ENCODE measurements around the gene SFN.
A peak's percentile ranks its signal among the peaks of the same experiment; 100 is the strongest.
"Not testable (repeated sequence)": the region's sequence is repeated elsewhere in the genome, so short reads cannot be mapped to it uniquely, and the experiment has no call there.

SFN gene

DNA sequence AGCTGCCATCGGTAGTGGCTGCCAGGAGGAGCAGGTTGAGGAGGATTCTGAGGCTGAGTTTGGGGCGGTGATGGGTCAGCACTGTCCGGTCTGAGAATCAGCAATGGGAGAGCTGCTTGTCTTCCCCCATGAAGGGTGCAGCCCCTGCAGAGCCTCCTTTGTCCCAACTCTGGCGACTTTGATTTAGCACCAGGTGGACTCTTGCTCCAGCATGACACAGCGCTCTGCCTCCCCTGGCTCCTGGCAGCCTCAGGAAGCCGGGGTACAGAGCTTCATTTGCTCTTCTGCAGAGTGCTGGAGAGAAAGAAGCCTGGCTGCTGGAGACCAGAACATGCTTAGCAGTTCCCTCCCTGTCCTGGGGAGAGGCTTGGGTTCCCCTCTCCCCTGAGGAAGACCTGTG, 23.2 kb upstream of the SFN start:
- DNase-seq (ENCODE audit: low spot score): no peak

DNA sequence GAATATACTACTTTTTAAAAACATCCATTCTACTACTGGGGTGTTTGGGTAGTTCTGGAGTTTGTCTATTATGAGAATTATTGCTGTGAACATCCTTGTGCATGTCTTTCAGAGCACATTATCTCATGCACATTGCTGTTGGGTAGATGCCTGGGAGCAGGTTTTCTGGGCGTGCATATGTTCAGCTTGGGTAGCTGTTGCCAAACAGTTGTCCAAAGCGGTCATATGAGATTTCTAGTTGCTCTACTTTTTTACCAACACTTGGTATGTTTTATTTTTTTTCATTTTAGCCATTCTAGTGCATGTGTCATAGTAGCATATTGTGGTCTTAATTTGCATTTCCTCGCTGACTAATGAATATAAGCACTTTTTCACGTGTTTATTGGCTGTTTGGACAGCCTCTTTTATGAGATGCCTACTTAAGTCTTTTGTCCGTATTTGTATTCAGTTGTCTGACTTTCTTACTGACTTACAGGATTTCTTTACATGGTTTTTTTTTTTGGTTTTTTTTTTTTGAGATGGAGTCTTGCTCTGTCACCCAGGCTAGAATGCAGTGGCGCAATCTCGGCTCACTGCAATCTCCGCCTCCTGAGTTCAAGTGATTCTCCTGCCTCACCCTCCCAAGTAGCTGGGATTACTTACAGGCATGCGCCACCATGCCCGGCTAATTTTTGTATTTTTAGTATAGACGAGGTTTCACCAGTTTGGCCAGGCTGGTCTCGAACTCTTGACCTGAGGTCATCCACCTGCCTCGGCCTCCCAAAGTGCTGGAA, 18.3 kb upstream of the SFN start:
- DNase-seq (ENCODE audit: low spot score): no peak

DNA sequence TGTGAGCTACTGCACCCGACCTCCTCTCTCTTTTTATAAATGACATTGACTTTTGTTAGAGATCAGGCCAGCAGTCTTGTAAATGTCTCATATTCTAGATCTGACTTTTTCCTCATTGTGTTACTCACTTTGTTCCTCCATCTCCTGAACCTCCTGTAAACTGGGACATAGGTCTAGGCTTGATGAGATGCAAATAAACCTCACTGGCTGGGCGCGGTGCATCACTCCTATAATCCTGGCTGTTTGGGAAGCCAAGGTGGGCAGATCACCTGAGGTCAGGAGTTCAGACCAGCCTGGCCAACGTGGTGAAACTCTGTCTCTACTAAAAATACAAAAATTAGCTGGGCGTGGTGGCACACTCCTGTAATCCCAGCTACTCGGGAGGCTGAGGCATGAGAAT, 15.1 kb upstream of the SFN start:
- DNase-seq (ENCODE audit: low spot score): not testable (repeated sequence)

DNA sequence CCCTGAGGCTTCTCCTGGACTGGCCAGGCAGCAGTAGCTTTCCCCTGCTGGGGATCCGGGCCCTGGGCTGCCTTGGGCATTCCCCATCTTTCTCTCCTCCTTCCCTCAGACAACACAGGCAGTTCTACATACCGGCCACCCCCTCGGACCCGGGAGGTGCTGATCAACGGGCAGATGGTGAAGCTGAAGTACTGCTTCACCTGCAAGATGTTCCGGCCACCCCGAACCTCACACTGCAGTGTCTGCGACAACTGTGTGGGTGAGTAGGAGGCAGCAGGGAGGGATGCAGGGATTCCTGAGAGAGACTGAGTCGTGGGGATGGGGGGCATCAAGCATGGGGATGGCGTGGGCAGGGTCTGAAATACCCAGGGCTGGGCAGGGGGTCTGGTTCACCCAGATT, 14.4 kb upstream of the SFN start:
- no peak for DNase-seq (ENCODE audit: low spot score)

DNA sequence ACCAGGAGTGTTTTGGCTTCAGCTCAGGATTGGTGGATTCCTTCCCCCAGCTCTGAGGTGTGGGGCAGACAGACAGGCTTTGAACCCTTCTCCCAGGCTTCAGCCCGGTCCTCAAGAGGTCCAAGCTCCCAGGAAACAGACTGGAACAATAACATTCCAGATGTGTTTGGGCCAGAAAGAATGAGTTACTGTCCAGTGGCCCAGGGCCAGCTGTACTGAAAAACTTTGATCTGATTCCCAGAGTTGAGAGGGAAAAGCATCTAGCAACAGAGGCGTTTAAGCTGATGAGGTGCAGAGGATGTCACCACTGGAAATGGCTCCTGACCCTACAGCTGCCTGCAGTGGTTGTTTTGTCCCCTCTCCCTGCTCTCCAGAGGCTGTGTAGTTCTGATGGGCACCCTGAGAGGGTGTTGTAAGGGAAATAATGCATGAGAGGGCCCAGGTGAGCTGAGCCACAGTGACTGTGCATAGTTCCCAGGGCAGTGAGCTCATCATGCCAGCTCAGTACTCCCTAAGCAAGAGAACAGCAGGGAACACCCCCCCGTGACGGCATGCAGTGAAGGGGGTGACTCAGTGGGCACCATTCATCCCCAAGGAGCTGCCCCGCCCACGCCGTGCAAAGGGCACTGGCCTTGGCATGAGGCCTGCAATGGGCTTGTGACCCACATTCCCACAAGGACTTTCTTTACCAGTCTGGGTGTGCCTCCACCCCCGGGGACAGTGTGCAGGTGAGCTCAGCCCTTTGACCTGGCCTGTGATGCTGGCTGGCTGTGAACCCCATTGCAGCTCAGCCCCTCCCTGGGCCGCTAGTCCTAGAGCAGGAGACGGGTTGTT, 13.8 kb upstream of the SFN start:
- DNase-seq (ENCODE audit: low spot score): no peak

DNA sequence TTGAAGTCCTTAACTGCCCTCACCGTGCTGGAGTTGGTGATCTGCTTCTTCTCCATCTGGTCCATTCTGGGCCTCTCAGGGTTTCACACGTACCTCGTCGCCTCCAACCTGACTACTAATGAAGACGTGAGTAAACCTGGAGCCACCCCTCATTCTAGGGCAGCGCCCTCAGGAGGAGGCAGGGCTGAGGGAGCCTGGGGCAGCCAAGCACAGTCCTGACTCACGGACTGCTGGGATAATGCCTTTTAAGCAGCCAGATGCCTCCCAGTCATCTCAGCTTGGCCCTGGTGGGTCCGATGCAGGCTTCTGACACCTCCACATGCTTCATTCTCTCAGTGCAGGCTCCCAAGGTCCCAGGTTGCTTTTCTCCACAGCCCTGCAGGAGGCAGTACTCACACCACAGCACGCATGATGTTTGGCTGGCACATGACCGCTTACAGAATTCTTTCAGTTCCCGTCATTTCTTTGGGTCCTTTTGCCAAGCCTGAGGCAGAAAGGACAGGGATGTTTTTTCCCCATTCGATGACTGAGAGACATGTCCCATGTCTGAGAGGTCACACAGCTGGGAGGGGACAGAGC, 11.8 kb upstream of the SFN start:
- DNase-seq (ENCODE audit: low spot score): no peak

DNA sequence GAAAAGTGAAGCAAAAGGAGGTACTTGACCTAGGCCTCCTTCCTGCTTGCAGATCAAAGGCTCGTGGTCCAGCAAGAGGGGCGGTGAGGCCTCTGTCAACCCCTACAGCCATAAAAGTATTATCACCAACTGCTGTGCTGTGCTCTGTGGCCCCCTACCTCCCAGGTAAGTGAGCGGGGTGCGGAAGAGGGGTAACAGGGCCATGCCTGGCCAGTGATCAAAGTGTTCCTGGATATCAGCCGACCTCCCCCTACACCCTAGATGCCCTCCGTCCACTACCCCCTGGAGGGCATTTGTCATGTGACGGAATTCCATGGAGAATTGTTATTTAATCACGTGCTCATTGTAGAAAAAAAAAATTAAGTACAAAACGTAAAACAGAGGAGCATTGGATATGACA, 10.2 kb upstream of the SFN start:
- no peak for DNase-seq (ENCODE audit: low spot score)

DNA sequence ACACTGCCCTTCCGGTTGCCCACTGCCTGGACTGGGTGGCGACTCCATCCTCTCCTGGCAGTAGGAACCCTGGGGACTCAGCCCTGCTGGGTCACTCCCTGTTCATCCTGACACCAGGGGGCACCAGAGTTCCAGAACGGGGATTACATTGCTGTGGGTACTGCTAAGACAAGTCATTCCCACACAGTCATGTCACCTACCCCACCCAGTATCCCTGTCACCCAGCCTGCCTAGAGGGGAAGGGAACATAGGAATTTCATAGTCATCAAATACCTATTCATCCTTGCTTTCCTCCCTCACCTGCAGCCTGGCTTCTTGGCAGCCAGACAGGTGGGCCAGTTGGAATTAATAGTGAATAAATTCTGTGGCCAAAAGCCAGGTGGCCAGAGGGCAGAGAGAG, 9.8 kb upstream of the SFN start:
- peak; percentile 90 for DNase-seq (ENCODE audit: low spot score)

DNA sequence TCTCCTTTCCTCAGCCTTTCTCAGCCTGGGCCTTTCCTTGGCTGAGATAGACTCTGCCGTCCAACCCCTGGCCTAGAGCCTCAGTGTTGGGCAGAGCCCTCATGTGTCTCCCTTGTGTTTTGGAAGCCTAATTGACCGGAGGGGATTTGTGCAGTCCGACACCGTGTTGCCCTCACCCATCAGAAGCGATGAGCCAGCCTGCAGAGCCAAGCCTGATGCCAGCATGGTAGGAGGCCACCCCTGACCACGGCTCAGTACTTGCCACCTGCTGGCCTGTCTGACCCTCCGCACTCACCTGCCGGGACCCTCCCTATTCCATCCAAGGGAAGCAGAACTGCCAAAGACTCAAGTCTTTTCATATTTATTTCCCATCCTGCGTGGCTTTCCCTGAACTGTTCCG, 9.3 kb upstream of the SFN start:
- no peak for DNase-seq (ENCODE audit: low spot score)

DNA sequence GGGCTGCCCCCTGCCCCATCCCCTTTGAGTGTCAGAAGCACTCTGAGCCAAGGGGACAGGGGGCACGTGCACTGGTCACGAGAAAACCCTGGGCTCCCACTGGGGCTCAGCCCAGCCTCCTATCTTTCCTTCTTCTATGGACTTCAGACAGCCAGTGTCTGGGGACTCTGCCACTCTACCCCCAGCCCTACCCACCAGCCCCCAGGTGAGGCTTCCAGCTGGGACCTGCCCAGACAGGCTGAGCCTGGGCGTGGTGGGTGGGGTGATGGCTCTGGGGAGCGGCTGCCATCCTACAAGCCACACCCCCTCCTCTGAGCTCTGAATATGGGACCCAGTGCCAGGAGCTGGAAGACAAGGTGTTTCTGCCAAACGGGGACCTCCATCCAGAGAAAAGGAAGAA, 8.0 kb upstream of the SFN start:
- DNase-seq (ENCODE audit: low spot score): no peak

DNA sequence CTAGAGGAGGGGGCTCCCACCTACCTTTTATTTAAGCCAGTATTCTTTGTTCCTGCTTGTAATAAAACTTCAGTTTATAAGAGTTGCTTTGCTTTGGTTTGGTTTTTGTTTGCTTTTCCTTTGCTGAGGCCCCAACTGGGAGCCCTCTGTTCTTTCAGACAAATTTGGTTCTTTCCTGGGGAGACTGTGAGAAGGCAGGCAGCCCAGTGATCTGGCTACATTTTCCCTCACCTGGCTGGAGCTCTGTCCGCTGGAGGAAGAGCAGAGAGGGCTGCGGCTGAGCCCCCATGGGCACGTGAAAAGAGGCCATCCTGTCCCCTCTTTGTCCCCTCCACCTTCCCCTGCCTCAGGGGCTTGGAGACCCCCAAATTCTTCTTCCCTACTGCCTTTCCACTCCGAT, 7.3 kb upstream of the SFN start:
- DNase-seq (ENCODE audit: low spot score): no peak

DNA sequence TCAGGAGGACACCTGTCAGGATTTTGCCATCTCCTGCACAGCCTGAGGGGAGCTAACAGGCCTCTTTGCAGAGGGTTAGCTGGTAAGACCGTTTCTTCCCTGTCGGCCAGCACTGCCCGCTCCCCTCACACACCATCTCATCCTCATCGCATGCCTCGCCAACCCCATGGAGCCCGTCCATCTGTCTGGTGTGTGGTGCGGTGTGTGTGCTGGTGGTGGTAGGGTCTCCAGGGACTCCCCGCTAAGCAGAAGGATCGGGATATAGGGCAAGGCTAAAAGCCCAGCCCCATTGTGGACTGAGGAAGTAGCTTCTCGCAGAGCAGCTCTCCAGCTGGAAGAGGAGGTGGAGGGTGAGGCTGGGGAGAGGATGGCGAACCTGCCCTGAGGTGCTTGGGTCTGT, 6.8 kb upstream of the SFN start:
- DNase-seq (ENCODE audit: low spot score): no peak

DNA sequence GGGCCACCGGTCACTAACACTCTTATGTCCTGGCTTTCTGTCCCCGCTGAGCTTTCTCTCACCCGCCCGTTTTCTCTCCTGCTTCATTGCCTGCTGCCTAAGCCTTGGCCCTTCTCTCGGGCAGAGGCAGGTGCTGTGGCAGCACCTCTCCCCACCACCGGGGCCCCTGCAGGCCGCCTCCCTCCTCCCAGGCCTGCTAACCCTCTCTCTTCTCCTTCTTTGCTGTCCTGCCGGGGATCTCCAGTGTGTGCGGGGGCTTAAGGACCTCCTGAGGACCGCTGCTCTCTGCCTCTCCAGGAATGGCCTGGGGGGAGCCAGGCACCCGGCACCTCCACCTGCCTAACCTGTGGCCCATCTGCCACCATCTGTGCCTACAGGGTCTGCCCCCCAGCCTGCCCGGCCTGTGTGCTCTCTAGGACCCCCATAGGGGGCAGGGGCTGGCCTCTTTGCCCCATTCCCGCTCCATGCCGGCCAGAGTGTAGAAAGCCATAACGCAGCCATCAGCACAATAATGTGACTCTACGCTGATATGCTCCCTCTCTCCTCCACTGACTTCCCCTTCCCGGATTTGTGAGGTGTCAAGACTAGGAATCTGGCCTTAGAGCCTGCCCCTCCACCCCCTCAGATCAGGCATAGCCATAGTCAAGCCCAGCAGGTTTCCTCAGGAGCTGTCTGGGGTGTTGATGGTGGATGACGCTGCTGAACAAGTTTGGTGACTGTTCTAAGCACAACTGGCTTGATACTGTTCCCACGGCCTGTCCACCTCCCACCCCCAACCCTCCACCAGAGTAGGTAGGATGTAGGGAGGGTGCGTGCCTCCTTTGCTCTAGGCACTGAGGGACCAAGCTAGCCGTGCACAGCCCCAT, 6.1 kb upstream of the SFN start:
- DNase-seq (ENCODE audit: low spot score): no peak

DNA sequence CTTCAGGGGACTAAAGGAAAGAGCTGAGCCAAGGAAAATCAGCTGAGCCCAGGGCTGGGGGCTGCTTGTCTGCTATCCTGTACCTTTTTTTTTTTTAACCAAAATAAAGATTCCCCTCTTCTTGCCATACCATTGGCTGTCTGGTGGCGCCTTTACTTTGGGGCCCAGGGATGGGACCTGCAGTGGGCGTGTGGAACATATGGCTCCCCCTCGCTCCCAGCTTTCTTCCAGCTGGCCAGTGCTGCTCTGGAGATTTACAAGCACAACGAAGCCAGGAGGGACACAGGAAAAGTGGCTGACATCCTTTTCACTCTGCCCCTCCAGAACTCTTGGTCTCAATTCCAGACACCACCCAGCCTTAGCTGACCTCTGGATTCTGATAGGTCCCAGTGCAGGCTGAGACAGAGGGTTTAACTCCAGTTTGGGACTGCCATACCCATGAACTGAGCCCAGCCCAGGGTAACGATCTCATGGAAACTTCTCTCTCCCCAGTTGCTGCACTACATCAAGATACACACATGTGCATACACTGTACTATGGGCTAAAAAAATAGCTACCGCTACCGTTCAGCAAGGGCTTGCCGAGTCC, 5.4 kb upstream of the SFN start:
- DNase-seq (ENCODE audit: low spot score): no peak

DNA sequence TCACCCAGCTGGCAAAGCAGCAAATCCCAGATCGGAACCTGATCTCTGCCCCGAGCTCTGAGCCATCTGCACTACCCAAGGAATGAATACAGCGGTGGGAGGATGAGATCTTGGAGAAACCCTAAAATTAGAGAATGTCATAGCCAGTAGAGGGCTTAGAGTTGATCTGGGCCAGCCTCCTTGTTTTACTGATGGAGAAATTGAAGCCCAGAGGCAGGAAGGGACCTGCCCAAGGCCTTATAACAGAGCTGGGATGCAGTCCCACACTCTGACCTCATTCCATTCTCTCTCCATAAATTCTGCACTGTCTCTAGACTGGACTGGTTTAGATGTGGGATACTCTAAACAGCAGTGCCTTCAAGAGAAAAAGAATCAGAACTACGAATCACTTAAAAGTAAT, 4.8 kb upstream of the SFN start:
- no peak for DNase-seq (ENCODE audit: low spot score)

DNA sequence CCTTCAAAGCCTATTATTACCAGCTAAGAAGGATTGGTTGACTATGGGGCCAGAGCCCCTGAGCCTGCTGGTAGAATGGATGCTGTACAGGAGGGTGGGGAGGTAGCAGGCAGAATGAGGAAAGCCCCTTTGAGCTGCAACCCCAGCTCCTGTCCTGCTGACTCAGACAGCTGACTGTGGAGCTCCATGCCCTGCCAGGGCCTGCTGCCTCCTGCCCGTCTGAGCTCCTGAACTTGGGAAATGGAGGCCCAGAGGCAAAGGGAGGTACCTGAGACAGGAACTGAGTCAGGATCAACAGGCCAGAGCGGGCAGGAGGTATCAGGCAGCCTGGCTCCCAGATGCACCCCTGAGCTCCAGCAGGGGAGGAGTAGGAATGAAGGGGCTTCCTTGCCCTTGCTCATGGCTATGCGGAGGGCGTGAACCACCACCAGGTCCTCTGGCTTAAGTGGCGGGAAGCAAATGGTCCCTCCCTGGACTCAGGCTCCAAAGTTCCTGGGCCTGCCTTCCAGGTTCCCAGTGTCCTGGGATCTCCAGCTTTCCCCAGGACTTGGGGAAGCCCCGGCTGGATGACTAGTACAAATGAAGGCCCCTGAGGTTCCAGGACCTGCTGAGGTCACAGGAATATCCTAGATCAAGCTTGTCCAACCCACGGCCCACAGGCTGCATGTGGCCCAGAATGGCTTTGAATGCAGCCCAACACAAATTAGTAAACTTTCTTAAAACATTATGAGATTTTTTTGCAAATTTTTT, 3.9 kb upstream of the SFN start:
- DNase-seq (ENCODE audit: low spot score): no peak

DNA sequence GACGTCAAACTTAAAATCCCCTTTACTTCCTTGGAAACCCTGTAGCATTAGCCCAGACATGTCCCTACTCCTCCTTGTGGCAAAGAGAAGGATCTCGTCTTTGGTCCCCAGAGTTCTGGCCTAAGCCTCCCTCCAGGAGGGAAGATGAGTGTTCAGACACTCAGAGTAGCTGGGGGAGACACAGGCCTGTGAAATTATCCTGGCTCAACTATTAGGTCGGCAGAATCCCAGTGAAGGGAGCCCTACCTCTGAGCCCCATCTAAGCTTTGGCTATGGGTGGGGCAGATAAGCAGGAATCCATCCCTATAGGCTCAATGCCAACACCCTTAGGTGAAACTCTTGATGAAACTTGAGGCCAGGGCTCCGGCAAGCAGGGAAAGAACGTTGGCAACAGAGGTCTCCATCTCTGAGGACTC, 1.7 kb upstream of the SFN start:
- DNase-seq (ENCODE audit: low spot score): no peak

DNA sequence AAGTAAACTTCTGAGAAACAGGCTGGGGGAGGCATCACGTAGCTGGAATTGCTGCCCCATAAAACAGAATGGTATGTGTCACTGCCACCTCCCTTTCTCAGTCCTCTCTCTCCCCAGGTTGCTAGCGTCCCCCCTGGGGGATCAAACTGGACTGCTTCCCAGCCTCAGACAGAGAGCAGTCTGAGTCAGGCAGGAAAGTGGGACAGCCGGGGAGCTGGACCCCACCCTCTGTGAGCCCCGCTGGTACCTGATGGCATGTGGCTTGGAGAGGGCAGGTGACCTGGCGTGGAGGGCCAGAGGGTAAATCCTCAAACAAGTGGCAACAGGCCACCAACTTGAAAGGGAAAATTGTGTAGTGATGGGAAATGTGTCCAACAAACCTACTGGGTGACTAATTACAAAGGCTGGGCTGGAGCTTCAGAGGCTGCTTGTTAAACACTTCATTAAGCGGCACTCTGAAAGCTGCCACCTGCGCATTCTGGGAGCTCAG, 1.0 kb upstream of the SFN start:
- DNase-seq (ENCODE audit: low spot score): no peak

DNA sequence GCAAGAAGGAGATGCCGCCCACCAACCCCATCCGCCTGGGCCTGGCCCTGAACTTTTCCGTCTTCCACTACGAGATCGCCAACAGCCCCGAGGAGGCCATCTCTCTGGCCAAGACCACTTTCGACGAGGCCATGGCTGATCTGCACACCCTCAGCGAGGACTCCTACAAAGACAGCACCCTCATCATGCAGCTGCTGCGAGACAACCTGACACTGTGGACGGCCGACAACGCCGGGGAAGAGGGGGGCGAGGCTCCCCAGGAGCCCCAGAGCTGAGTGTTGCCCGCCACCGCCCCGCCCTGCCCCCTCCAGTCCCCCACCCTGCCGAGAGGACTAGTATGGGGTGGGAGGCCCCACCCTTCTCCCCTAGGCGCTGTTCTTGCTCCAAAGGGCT, 732 bp downstream of the SFN start:
- DNase-seq (ENCODE audit: low spot score): no peak

DNA sequence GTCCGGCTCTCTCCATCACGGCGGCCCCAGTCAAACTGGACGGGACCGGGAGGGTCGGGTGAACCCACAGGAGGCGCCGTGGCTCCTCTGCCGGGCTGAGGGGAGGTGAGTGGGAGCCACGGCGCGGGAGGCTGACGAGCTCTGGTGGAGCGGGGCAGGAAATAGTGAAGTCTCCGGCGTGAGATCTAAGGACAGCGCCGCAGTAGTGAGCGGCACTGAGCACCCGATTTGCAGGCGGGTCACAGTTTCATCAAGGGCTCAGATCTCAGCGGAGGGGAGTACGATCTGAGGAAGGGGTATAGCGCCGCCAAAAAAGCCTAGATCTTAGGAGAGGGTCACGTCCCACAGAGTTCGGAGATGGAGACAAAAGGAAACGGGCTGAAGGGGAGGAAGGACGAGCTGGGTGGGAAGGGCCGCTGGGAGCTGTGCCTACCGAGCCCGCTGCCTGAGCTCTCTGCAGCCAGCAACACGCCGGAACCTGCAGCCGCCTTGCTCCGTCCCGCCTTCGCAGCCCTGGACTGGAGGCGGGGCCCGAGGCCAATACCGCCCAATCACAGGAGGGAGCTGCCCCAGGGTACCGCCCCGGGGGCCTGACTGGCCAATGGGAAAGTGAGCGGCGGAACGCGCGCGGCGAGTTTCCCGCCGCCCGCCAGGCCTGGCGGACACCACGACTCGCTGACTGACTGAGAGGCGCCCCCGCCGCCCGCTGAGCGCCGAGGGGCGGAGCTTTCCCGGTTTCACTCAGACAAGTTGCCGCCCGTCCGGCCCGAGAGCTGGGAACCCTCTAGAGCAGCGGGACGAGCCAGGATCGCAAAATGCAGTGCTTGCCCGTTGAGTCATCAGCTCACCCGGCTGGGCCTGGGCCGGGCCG, 1.9 kb downstream of the SFN start:
- peak; percentile 94 for DNase-seq (ENCODE audit: low spot score)
